Stimulated activated naive CD4-positive, alpha-beta T cell treated with Interleukin-2 at 50 U/mL for 16 hours (primary cell): ENCODE data around the gene RAP1GDS1.
"Not testable (repeated sequence)": the region's sequence is repeated elsewhere in the genome, so short reads cannot be mapped to it uniquely, and the experiment has no call there.

ENCODE experiments used
- DNase-seq: peaks from one replicate; lab custom pipeline; 2025; lab: John Stamatoyannopoulos, UW

The RAP1GDS1 gene

GRCh38 chr4:98433691-98434090 lies 172.5 kb downstream of the RAP1GDS1 start:
- DNase-seq = no peak

DNA sequence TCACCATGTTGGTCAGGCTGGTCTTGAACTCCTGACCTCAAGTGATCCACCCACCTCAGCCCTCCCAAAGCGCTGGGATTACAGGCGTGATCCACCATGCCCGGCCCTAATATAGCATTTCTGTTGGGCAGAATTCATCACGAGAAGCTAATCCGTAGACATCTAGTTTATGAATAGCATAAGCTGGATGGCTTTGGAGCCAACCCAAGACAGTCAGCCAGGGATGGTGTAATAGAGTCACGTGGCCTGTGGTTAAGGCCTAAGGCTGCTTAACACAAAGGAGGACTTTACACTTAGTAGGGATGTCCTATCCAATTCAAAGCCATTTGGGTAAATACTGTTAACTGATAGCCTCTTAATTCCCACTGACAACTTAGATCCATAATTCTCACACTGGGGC lies 173.6 kb downstream of the RAP1GDS1 start:
- DNase-seq = no peak

DNA sequence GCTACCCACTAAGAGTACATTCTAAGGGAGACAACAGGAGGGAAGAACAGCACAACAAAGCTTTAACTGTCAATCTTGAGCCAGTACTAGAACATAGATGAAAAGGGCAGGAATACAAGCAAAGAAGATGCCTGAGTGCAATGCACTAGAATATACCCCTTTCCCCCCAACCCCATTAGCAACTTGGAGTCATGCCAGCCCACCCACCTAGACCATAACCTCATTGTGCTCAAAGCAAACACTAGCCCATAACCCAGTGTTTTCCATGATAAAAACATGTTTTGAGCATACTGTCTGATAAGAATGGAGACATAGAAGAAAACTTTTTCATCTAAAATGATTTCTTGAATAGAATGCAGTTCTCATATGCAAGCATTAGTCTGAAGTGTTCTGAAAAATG lies 183.2 kb downstream of the RAP1GDS1 start:
- DNase-seq = no peak

- peak; percentile 46 for DNase-seq
These were observed 185.6 kb downstream of the RAP1GDS1 start for GRCh38 chr4:98446499-98447375.

DNA sequence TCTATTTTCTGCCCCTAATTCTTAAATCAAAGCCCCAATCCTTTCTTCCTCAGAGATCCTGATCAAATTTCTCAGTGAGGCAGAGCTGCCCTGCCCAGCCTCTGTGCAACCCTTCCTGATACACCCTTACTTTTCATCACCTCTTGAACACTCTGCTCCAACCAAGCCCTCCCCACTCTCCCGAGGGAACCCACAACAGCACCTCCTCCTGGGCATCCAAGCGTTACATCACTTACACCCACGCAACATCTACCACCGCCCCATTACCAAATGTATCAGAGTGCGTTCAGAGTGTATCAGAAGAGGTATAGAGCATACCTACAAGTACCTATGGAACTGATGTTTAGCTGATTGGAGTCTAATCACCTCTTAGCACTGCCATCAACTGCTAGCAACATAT lies 186.5 kb downstream of the RAP1GDS1 start:
- no peak for DNase-seq

DNA sequence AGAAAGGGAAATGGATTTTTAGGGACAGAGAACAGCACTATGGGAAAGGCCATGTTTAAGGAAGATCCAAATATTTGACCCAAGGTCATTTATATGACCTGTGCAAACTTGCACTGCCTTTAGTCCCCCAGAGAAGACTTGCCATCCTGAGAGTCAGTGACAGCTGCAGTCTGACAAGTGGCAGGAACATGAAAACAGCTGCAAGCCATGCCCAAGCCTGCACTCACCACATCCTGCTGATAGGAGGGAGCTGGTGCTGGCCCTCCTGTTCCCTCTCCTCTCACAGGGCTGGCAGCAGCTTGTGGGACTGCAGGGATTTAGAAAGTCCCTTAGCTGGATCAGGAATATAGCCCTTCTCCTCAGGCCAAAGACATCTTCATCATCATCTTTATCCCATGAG lies 187.7 kb downstream of the RAP1GDS1 start:
- no peak for DNase-seq

- no peak for DNase-seq
These were observed 190.9 kb downstream of the RAP1GDS1 start for GRCh38 chr4:98452091-98452490.

DNA sequence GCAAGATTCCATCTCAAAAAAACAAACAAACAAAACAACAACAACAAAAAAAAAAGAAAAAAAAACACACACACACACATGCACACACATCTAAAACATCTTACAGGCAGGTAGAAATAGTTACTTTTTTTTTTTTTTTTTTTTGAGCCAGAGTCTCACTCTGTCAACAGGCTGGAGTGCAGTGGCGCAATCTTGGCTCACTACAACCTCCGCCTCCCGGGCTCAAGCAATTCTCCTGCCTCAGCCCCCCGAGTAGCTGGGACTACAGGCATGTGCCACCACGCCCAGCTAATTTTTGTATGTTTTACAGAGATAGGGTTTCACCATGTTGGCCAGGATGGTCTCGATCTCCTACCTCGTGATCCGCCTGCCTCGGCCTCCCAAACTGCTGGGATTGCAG lies 196.2 kb downstream of the RAP1GDS1 start:
- not testable (repeated sequence) for DNase-seq

DNA sequence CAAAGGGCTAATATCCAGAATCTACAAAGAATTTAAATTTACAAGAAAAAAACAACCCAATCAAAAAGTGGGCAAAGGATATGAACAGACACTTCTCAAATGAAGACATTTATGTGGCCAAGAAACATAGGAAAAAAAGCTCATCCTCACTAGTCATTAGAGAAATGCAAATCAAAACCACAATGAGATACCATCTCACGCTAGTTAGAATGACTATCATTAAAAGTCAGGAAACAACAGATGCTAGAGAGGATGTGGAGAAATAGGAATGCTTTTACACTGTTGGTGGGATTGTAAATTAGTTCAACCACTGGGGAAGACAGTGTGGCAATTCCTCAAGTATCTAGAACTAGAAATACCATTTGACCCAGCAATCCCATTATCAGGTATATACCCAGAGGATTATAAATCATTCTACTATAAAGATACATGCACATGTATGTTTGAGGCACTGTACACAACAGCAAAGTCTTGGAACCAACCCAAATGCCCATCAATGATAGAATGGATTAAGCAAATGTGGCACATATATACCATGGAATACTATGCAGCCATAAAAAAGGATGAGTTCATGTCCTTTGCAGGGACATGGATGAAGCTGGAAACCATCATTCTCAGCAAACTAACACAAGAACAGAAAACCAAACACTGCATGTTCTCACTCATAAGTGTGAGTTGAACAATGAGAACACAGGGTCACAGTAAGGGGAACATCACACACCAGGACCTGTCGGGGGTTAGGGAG lies 200.1 kb downstream of the RAP1GDS1 start:
- DNase-seq = not testable (repeated sequence)

DNA sequence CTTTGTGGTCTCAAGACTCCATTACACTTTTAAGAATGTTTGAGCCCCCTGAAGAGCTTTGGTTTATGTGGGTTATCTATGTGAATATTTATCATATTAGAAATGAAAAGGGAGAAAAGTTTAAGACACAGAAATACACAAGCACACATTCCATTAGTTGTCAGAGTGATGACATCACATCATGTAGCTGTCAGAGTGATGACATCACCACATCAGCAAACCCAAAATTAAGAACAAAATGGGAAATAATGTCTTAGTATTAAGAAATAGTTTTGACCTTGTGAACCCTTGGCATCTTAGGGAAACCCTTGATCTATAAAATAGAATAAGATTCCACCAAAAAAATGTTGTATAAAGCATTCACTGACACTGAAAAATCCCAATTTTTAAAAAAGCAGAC lies 201.3 kb downstream of the RAP1GDS1 start:
- no peak for DNase-seq

GRCh38 chr4:98466868-98467599 lies 205.8 kb downstream of the RAP1GDS1 start:
- no peak for DNase-seq

DNA sequence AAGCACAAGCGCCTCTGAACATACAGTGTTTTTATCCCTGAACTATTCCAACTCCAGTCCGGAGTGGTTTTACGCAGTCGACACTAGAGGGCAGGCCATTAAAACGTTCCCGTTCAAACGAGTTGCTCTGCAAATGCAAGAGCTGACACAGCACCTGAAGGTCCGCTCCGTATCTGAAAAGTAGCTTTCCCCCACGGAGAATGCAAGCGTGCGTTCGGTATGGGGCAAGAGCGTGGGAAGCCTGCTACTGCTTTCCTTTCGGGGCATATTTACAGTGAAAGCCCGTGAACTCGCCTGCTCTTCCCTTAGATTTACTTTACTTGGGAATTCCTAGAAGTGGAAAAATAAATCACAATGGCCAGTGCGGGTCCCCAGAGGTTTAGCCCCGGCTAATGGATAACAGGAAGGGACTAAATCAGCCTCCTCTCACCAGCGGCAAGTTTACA lies 206.5 kb downstream of the RAP1GDS1 start:
- DNase-seq = peak; percentile 64

DNA sequence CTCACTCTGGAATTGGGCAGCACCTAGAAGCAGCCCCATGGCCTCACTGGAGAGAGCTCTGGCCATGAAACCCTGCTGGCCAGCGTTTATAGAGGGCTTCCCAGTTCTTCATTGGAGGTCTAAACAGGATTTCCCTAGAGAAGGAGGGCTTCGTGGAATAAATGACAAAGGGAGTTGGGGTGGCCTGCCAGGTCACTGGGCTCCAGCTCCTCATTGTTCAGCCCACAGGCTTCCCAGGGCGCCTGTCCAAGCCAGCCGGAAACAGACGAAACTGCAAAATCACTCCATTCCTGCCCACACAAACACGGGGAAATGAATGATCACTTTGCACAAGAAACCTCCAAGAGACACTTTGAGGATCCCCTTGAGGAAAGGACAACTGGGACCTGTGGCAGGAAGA lies 207.5 kb downstream of the RAP1GDS1 start:
- no peak for DNase-seq

DNA sequence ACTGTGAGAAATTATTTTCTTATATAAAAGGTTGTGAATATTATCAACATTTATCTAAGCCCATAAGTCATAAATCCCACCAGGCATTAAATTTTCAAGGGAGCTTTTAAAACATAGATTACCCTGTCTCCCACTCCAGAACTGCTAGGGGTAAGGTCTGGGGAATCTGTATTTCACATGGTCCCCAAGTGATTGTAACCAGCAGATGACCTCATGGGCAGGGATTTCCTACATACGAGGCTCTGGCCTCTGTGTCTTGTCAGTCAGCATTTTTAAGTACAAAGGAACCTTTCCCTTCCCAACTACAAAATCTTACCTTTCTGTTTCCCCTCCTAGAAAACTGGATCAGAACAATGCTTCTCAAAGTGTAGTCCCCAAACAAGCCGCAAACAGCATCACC lies 208.6 kb downstream of the RAP1GDS1 start:
- no peak for DNase-seq

GRCh38 chr4:98470366-98470765 lies 209.2 kb downstream of the RAP1GDS1 start:
- DNase-seq = no peak

- DNase-seq = no peak
These were observed 209.6 kb downstream of the RAP1GDS1 start for GRCh38 chr4:98470831-98471230.

- DNase-seq = no peak
These were observed 211.9 kb downstream of the RAP1GDS1 start for GRCh38 chr4:98473046-98473445.

GRCh38 chr4:98474408-98474844 lies 213.2 kb downstream of the RAP1GDS1 start:
- DNase-seq = no peak

DNA sequence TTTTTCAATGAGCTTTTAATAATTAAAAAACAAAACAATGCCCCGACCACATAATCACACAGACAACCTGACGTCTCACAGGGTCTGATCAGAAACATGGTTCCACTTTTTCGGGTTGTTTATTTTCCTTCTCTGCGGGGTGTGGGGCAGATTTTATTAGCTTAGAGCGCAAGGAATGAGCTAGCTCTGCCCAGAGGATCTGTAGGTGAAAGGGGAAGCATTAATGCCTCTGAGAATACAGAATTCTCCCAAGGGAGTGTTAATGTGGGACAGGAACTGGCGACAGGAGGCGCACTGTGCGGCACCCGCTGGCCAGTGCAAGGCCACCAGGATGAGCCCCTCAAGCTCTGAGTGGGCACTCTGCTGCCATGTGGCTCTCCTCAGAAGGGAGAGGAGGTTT lies 215.7 kb downstream of the RAP1GDS1 start:
- DNase-seq = no peak

- not testable (repeated sequence) for DNase-seq
These were observed 218.4 kb downstream of the RAP1GDS1 start for GRCh38 chr4:98479590-98479989.

DNA sequence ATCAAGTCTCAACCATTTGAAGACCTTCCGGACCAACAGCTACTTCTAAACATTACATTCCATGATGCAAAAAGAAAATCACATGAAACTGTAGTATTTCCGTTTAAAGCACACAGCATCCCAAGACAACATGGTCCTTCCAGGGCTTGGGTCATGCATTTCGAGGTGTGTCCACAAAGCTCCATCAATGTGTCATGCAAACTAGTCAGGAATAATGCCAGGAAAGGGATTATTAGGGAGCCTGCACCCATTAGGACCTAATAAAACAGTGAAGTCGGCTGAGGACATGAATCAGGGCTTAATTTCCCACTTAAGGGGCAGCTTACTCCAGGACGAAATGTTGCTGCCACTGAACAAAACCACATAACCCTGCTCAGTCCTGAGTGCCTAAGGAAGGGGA lies 219.4 kb downstream of the RAP1GDS1 start:
- no peak for DNase-seq

- no peak for DNase-seq
These were observed 220.0 kb downstream of the RAP1GDS1 start for GRCh38 chr4:98481167-98481566.

GRCh38 chr4:98482503-98482846 lies 221.3 kb downstream of the RAP1GDS1 start:
- no peak for DNase-seq
